GM23338 (cell line): Measurements from ENCODE around the gene CNPY3. TPM values are rescaled to one million over a fixed set of nuclear protein-coding genes. Genes with fewer than 3 reads are reported as not detected.
"Not testable (repeated sequence)": the region's sequence is repeated elsewhere in the genome, so short reads cannot be mapped to it uniquely, and the experiment has no call there.

Experiments used
- ATAC-seq: fragments of 200-7000 bp; cut with Tn5 transposase; 3 replicates; pipeline ENCODE4 v1.9.1; 2020
- DNase-seq: peaks from one replicate; pipeline ENCODE4 v3.0.0-alpha.2; 2015; ENCODE audit warnings: low spot score
- H2AFZ ChIP-seq: fragments of 200-600 bp; sonication (generic); 2 replicates; pipeline ENCODE4 v1.8.0; 2016; ENCODE audit warnings: antibody characterized with exemption, mild to moderate bottlenecking, moderate library complexity
- H3F3A ChIP-seq: fragments of 200-600 bp; sonication (generic); replicated peaks from 2 replicates; pipeline ENCODE4 v1.8.0; 2017; ENCODE audit warnings: antibody characterized with exemption, mixed run types, low read depth
- H3K27ac ChIP-seq: fragments of 200-600 bp; sonication (generic); 2 replicates; pipeline ENCODE4 v1.6.1; 2016; ENCODE audit warnings: low read depth
- H3K27me3 ChIP-seq: fragments of 200-600 bp; sonication (generic); 2 replicates; pipeline ENCODE4 v1.8.0; 2016; ENCODE audit warnings: mild to moderate bottlenecking, mixed run types, moderate library complexity; ENCODE audit not compliant: insufficient read depth
- H3K36me3 ChIP-seq: fragments of 200-600 bp; sonication (generic); 2 replicates; pipeline ENCODE4 v1.8.0; 2016; ENCODE audit warnings: mild to moderate bottlenecking; ENCODE audit not compliant: insufficient read depth
- H3K4me1 ChIP-seq: fragments of 200-600 bp; sonication (generic); 2 replicates; pipeline ENCODE4 v1.8.0; 2016; ENCODE audit warnings: mild to moderate bottlenecking, moderate library complexity; ENCODE audit not compliant: insufficient read depth
- H3K4me2 ChIP-seq: fragments of 200-600 bp; sonication (generic); 2 replicates; pipeline ENCODE4 v1.7.1; 2017; ENCODE audit warnings: mixed run types
- H3K4me3 ChIP-seq: fragments of 200-600 bp; sonication (generic); 2 replicates; pipeline ENCODE4 v1.6.1; 2016; ENCODE audit warnings: mixed run types
- H3K79me2 ChIP-seq: fragments of 200-600 bp; sonication (generic); replicated peaks from 2 replicates; pipeline ENCODE4 v1.8.0; 2017; ENCODE audit warnings: mild to moderate bottlenecking; ENCODE audit not compliant: insufficient read depth
- H3K9me2 ChIP-seq: fragments of 200-600 bp; sonication (generic); 2 replicates; pipeline ENCODE4 v1.8.0; 2017; ENCODE audit not compliant: insufficient read depth
- H4K20me1 ChIP-seq: fragments of 200-600 bp; sonication (generic); replicated peaks from 2 replicates; pipeline ENCODE4 v1.8.0; 2017; ENCODE audit warnings: mild to moderate bottlenecking; ENCODE audit not compliant: insufficient read depth
- H3K27ac Mint-ChIP-seq: 2 replicates; pipeline ENCODE4 v1.8.0; 2020; ENCODE audit warnings: inconsistent platforms, mild to moderate bottlenecking, moderate library complexity, mixed read lengths
- H3K27me3 Mint-ChIP-seq: 3 replicates; pipeline ENCODE4 v1.8.0; 2022; ENCODE audit warnings: low read depth, mild to moderate bottlenecking, moderate library complexity, mixed read lengths, inconsistent platforms; ENCODE audit not compliant: insufficient read depth, poor library complexity
- H3K36me3 Mint-ChIP-seq: 3 replicates; pipeline ENCODE4 v1.8.0; 2021; ENCODE audit warnings: low read depth, mild to moderate bottlenecking, inconsistent platforms, moderate library complexity, mixed read lengths
- H3K4me1 Mint-ChIP-seq: 3 replicates; pipeline ENCODE4 v1.8.0; 2020; ENCODE audit warnings: mild to moderate bottlenecking, inconsistent platforms, mixed read lengths
- H3K4me3 Mint-ChIP-seq: 3 replicates; pipeline ENCODE4 v1.8.0; 2021; ENCODE audit warnings: moderate library complexity, mild to moderate bottlenecking, inconsistent platforms, mixed read lengths
- H3K9me3 Mint-ChIP-seq: 3 replicates; pipeline ENCODE4 v1.8.0; 2020; ENCODE audit warnings: moderate library complexity, mild to moderate bottlenecking, inconsistent platforms, mixed read lengths
- CREB1 ChIP-seq: fragments of 250-450 bp; sonication (Bioruptor Pico); IDR thresholded peaks from 2 replicates; pipeline ENCODE4 v1.5.0; 2020; ENCODE audit warnings: low read depth, mild to moderate bottlenecking, moderate library complexity
- ETS1 ChIP-seq: IDR thresholded peaks from 2 replicates; pipeline ENCODE4 v1.6.1; 2016; ENCODE audit warnings: antibody characterized with exemption
- JUNB ChIP-seq: IDR thresholded peaks from one replicate; pipeline ENCODE4 v1.6.1; 2016; ENCODE audit warnings: antibody characterized with exemption; ENCODE audit not compliant: unreplicated experiment
- REST ChIP-seq: IDR thresholded peaks from one replicate; pipeline ENCODE4 v1.6.1; 2018; ENCODE audit warnings: antibody characterized with exemption; ENCODE audit not compliant: unreplicated experiment
- STAT1 ChIP-seq: IDR thresholded peaks from one replicate; pipeline ENCODE4 v1.6.1; 2016; ENCODE audit warnings: antibody characterized with exemption; ENCODE audit not compliant: unreplicated experiment
- ZNF114 ChIP-seq: fragments of 250-450 bp; sonication (Bioruptor Pico); IDR thresholded peaks from 2 replicates; pipeline ENCODE4 v1.5.0; 2020; ENCODE audit warnings: mild to moderate bottlenecking, moderate library complexity
- ZNF462 ChIP-seq: fragments of 250-450 bp; sonication (Bioruptor Pico); IDR thresholded peaks from 2 replicates; pipeline ENCODE4 v1.5.0; 2020; ENCODE audit warnings: mild to moderate bottlenecking, moderate library complexity
- polyA plus RNA-seq: library from polyadenylated mRNA; unstranded; fragments of >200 nt; fragmentation: Nextera tagmentation; extraction: Ambion mirVana; gene quantifications from 2 replicates; pipeline ENCODE4 v1.2.1, GENCODE V29; 2016
- total RNA-seq: library from RNA; depleted of rRNA; stranded (reverse); fragments of >200 nt; shearing (Covaris generic); gene quantifications from 2 replicates; pipeline ENCODE4 v1.2.3, GENCODE V29; 2014

CNPY3 gene
- total and polyA plus RNA-seq, 2 experiments from 2014 or later = 67.0 to 74.5 TPM

- TF ChIP-seq CREB1 (CRISPR knock-in tag) (no peak), STAT1 (no peak), JUNB (no peak)
Observed at GRCh38 chr6:42885702-42886101, 43.6 kb upstream of the CNPY3 start (continued).

GRCh38 chr6:42888201-42888600 is 41.1 kb upstream of the CNPY3 start:
- not testable (repeated sequence) for H3K27ac Mint-ChIP-seq, ATAC-seq, H3K27me3 Mint-ChIP-seq

GRCh38 chr6:42889815-42890214 is 39.5 kb upstream of the CNPY3 start:
- Histone ChIP-seq H4K20me1 (0 out of 2 replicates have a peak, but pooled peaks cover 10% of the 10 kb centered on the region), H3K4me3 (peak overlapping the region; percentile 73), H3K27ac (peak overlapping the region; percentile 94), H3K4me1 (peaks cover 7% of the 10 kb centered on the region; the same call in 1 of the 2 replicates), H3K9me2 (no peaks in the 10 kb centered on the region), H3K36me3 (peaks cover 17% of the 10 kb centered on the region), H3K79me2 (no peaks in the 10 kb centered on the region), H3K4me2 (peak overlapping the region; percentile 70), H2AFZ (no peak overlapping the region), H3K27me3 (no peaks in the 10 kb centered on the region), H3F3A (peaks cover 31% of the 10 kb centered on the region)
- peak; percentile 11 for ATAC-seq
- H3K27ac Mint-ChIP-seq = peak overlapping the region; percentile 97
- H3K4me1 Mint-ChIP-seq = peaks cover 14% of the 10 kb centered on the region; the same call in 1 of the 3 replicates
- no peaks in the 10 kb centered on the region for H3K9me3 Mint-ChIP-seq
- H3K27me3 Mint-ChIP-seq = peaks cover 9% of the 10 kb centered on the region
- peak overlapping the region; percentile 87 for H3K4me3 Mint-ChIP-seq
- peak; percentile 41 for DNase-seq
- H3K36me3 Mint-ChIP-seq = peaks cover 38% of the 10 kb centered on the region
- TF ChIP-seq ZNF462 (CRISPR knock-in tag) (no peak), ETS1 (no peak), CREB1 (CRISPR knock-in tag) (no peak), ZNF114 (no peak), REST (no peak)

More at GRCh38 chr6:42888201-42888600, 41.1 kb upstream of the CNPY3 start:
- H3K9me3 Mint-ChIP-seq, H2AFZ ChIP-seq, DNase-seq, H3K4me3 ChIP-seq, H3K27me3 ChIP-seq, H3K27ac ChIP-seq, H3K4me1 ChIP-seq, H3K4me2 ChIP-seq, H3K9me2 ChIP-seq: not testable (repeated sequence)
- H3F3A ChIP-seq = peaks cover 45% of the 10 kb centered on the region
- H3K79me2 ChIP-seq = peaks cover 14% of the 10 kb centered on the region; the same call in 1 of the 2 replicates
- Mint-ChIP-seq H3K36me3 (peaks cover 54% of the 10 kb centered on the region), H3K4me1 (peaks cover 14% of the 10 kb centered on the region; the same call in 1 of the 3 replicates), H3K4me3 (peak overlapping the region; percentile 26; the same call in 2 of the 3 replicates)
- H3K36me3 ChIP-seq = peaks cover 33% of the 10 kb centered on the region
- H4K20me1 ChIP-seq = peaks cover 21% of the 10 kb centered on the region
